Choroid plexus epithelial cell (primary cell): Measurements from ENCODE around the gene ERCC3.
"Not testable (repeated sequence)": the region's sequence is repeated elsewhere in the genome, so short reads cannot be mapped to it uniquely, and the experiment has no call there.

ENCODE experiments used
- DNase-seq: peaks from one replicate; pipeline ENCODE4 v3.0.0-alpha.2; 2010; ENCODE audit warnings: low read depth
- H3K4me3 ChIP-seq: 2 replicates; pipeline ENCODE4 v1.5.1; 2011; ENCODE audit warnings: low read depth, mild to moderate bottlenecking, control low read depth, low read length, moderate library complexity
- CTCF ChIP-seq: conservative IDR thresholded peaks from 2 replicates; pipeline ENCODE4 v1.5.1; 2011; ENCODE audit warnings: low read depth, mild to moderate bottlenecking, control low read depth, inconsistent platforms, low read length, moderate library complexity

The ERCC3 gene

GRCh38 chr2:127226520-127227263, 67.3 kb downstream of the ERCC3 start:
- peak overlapping the region; percentile 20 for H3K4me3 ChIP-seq
- DNase-seq, result peak; percentile 80
- no peak for TF ChIP-seq CTCF

GRCh38 chr2:127226132-127226519, 67.8 kb downstream of the ERCC3 start:
- no peak for TF ChIP-seq CTCF
- no peak overlapping the region for H3K4me3 ChIP-seq
- no peak for DNase-seq

GRCh38 chr2:127225186-127225960, 68.6 kb downstream of the ERCC3 start:
- DNase-seq, result peak; percentile 79
- no peak for TF ChIP-seq CTCF

GRCh38 chr2:127224135-127224534, 69.8 kb downstream of the ERCC3 start:
- not testable (repeated sequence) for DNase-seq, H3K4me3 ChIP-seq

More at GRCh38 chr2:127225186-127225960, 68.6 kb downstream of the ERCC3 start:
- H3K4me3 ChIP-seq, result no peak overlapping the region

GRCh38 chr2:127220768-127221527, 73.0 kb downstream of the ERCC3 start:
- peak; percentile 4 for DNase-seq
- no peak for TF ChIP-seq CTCF
- peak overlapping the region; percentile 38 for H3K4me3 ChIP-seq

GRCh38 chr2:127220102-127220767, 73.7 kb downstream of the ERCC3 start, which contains the start of gene CYP27C1:
TSS of gene CYP27C1 (minus strand) at chr2:127220299. CDS start at chr2:127220270, 29 bp downstream.
- no peak for TF ChIP-seq CTCF
- H3K4me3 ChIP-seq, result peak within 1 kb of the TSS; percentile 53
- DNase-seq, result peak; percentile 25
